Measurements from ENCODE around the gene AGA. TPM values are rescaled to one million over a fixed set of nuclear protein-coding genes. Genes with fewer than 3 reads are reported as not detected.

The AGA gene
- total and polyA plus RNA-seq, 2 of the 4 experiments (the other 2 are of a cell fraction): 26.3 to 38.5 TPM

DNA sequence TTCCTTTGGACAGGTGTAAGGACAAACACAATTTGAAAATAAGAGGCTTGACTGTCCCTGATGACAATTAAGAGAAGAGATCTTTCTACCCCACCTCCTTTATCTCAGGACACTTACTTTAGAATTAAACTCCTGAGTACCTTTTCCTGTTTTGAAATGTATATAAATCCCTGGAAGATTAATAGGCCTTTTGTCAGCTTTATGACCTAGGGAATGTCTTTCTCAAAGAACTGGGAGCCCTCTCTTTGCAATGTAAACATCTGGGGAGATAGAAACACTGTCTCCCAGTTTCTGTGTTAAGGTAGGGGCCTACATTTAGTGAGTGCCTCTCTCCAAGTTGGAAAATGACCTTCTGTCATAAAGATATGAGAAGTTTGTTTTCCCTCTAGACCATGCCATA is 31.7 kb downstream of the AGA start:
- ATAC-seq (ENCODE audit: low read depth): no peak
- dilution Hi-C loops (cut with HindIII; ENCODE audit: low sequenced_read_pairs, unreplicated experiment) (no loop called here), intact Hi-C loops (cut with micrococcal nuclease) (no loop called here), in situ Hi-C loops (cut with MboI; ENCODE audit: low sequenced_read_pairs) (no loop called here)
- Histone ChIP-seq H4K8ac (ENCODE audit: low read depth in 2 of 2, low read length in 2 of 2) (no peak overlapping the region), H3K27ac (ENCODE audit: insufficient read depth, low read length) (no peak overlapping the region), H3K4me1 (ENCODE audit: control insufficient read depth, insufficient read depth, low read length) (no peaks in the 10 kb centered on the region), H3K14ac (replicated peaks; ENCODE audit: low read depth, low read length) (no peak overlapping the region), H3K9me3 (ENCODE audit: control insufficient read depth, insufficient read depth, low read length) (no peaks in the 10 kb centered on the region), H3K18ac (ENCODE audit: low read depth, low read length) (no peak overlapping the region; the same call in 1 of the 2 replicates), H2AK5ac (ENCODE audit: low read depth, low read length) (no peak overlapping the region), H2BK5ac (ENCODE audit: low read depth, low read length, poor library complexity, severe bottlenecking) (no peak overlapping the region), H4K91ac (ENCODE audit: insufficient read depth, low read depth, low read length) (no peak overlapping the region), H4K20me1 (ENCODE audit: insufficient read depth, low read length) (no peaks in the 10 kb centered on the region), H3K27me3 (ENCODE audit: control insufficient read depth, insufficient read depth, low read length) (no peaks in the 10 kb centered on the region), H4K5ac (ENCODE audit: low read depth, low read length) (no peak overlapping the region), H2AFZ (replicated peaks; ENCODE audit: low read length, poor library complexity) (no peak overlapping the region), H3K4me3 (ENCODE audit: insufficient read depth, low read depth, low read length) (no peak overlapping the region), H2BK120ac (ENCODE audit: low read depth, low read length) (no peak overlapping the region), H2BK20ac (ENCODE audit: low read depth, low read length) (no peak overlapping the region), H3K9me1 (ENCODE audit: insufficient read depth, low read length) (no peaks in the 10 kb centered on the region), H3K23ac (ENCODE audit: low read depth, low read length) (no peak overlapping the region), H3K79me1 (ENCODE audit: low read depth in 1 of 2, low read length in 2 of 2) (no peaks in the 10 kb centered on the region), H3K9ac (ENCODE audit: low read depth, low read length) (no peak overlapping the region), H3K56ac (ENCODE audit: extremely low read depth, insufficient read depth, low read length) (no peak overlapping the region), H3K36me3 (ENCODE audit: control insufficient read depth, insufficient read depth, low read length) (no peaks in the 10 kb centered on the region), H2BK15ac (ENCODE audit: low read depth, low read length) (no peak overlapping the region), H3K4me2 (ENCODE audit: low read depth, low read length) (no peak overlapping the region), H2AK9ac (replicated peaks; ENCODE audit: low read depth, low read length, poor library complexity) (no peak overlapping the region), H3K4ac (ENCODE audit: low read depth, low read length) (no peak overlapping the region)
- TF ChIP-seq MAFK (IDR thresholded peaks at IDR 0.05; ENCODE audit: low read depth, low read length) (no peak), NFE2L2 (IDR thresholded peaks at IDR 0.05; ENCODE audit: low read depth, low read length) (no peak), CHD1 (IDR thresholded peaks at IDR 0.05; ENCODE audit: low read depth, low read length) (no peak), MAZ (IDR thresholded peaks at IDR 0.05; ENCODE audit: borderline replicate concordance, low read depth, low read length) (no peak), BHLHE40 (IDR thresholded peaks at IDR 0.05; ENCODE audit: low read depth, low read length) (no peak), RAD21 (IDR thresholded peaks at IDR 0.05; ENCODE audit: low read length) (no peak), MXI1 (IDR thresholded peaks at IDR 0.05; ENCODE audit: borderline replicate concordance, low read depth, low read length) (no peak), POLR2A (IDR thresholded peaks at IDR 0.05; ENCODE audit: low read depth, low read length) (no peak), RCOR1 (IDR thresholded peaks at IDR 0.05; ENCODE audit: insufficient replicate concordance, low read length) (no peak), CEBPB (IDR thresholded peaks at IDR 0.05; ENCODE audit: low read depth, low read length) (no peak), RFX5 (IDR thresholded peaks at IDR 0.05; ENCODE audit: low read depth, low read length) (no peak), SMC3 (IDR thresholded peaks at IDR 0.05; ENCODE audit: low read depth, low read length) (no peak), FOS (IDR thresholded peaks at IDR 0.05; ENCODE audit: low read depth, low read length) (no peak)
- TF ChIP-seq, protein P1, sequence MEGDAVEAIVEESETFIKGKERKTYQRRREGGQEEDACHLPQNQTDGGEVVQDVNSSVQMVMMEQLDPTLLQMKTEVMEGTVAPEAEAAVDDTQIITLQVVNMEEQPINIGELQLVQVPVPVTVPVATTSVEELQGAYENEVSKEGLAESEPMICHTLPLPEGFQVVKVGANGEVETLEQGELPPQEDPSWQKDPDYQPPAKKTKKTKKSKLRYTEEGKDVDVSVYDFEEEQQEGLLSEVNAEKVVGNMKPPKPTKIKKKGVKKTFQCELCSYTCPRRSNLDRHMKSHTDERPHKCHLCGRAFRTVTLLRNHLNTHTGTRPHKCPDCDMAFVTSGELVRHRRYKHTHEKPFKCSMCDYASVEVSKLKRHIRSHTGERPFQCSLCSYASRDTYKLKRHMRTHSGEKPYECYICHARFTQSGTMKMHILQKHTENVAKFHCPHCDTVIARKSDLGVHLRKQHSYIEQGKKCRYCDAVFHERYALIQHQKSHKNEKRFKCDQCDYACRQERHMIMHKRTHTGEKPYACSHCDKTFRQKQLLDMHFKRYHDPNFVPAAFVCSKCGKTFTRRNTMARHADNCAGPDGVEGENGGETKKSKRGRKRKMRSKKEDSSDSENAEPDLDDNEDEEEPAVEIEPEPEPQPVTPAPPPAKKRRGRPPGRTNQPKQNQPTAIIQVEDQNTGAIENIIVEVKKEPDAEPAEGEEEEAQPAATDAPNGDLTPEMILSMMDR (conservative IDR thresholded peaks at IDR 0.05; ENCODE audit: low read depth, low read length): no peak
- TF ChIP-seq, protein P2, sequence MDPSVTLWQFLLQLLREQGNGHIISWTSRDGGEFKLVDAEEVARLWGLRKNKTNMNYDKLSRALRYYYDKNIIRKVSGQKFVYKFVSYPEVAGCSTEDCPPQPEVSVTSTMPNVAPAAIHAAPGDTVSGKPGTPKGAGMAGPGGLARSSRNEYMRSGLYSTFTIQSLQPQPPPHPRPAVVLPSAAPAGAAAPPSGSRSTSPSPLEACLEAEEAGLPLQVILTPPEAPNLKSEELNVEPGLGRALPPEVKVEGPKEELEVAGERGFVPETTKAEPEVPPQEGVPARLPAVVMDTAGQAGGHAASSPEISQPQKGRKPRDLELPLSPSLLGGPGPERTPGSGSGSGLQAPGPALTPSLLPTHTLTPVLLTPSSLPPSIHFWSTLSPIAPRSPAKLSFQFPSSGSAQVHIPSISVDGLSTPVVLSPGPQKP (IDR thresholded peaks at IDR 0.05; ENCODE audit: borderline replicate concordance, low read depth, low read length): no peak
- TF ChIP-seq, protein P3, sequence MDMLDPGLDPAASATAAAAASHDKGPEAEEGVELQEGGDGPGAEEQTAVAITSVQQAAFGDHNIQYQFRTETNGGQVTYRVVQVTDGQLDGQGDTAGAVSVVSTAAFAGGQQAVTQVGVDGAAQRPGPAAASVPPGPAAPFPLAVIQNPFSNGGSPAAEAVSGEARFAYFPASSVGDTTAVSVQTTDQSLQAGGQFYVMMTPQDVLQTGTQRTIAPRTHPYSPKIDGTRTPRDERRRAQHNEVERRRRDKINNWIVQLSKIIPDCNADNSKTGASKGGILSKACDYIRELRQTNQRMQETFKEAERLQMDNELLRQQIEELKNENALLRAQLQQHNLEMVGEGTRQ (IDR thresholded peaks at IDR 0.05; ENCODE audit: low read depth, low read length): no peak
- ChIA-PET POLR2A (ENCODE audit: unreplicated experiment) (no interaction called here), CTCF (no interaction called here)
- BruUV-seq (replicated peaks): no TSS peak
- DNase-seq: no peak
